ENCODE measurements around the gene ATG12. TPM values are rescaled to one million over a fixed set of nuclear protein-coding genes. Genes with fewer than 3 reads are reported as not detected.
A peak's percentile ranks its signal among the peaks of the same experiment; 100 is the strongest.
"Not testable (repeated sequence)": the region's sequence is repeated elsewhere in the genome, so short reads cannot be mapped to it uniquely, and the experiment has no call there.

The ATG12 gene
- total RNA-seq, result 46.7 and 53.9 TPM in 2 replicates
- long read RNA-seq, full-length matches to known transcripts, result 73 of 94 reads
- long read RNA-seq, partial matches to known transcripts, result 13 of 94 reads
- long read RNA-seq, other reads (novel, unspliced or antisense), result 8 of 94 reads

- no peaks in the 10 kb centered on the region for H3K9me3 Mint-ChIP-seq (ENCODE audit: low read depth)
- H3K27me3 Mint-ChIP-seq, result no peaks in the 10 kb centered on the region
- H3K4me3 Mint-ChIP-seq (ENCODE audit: low read depth), result peak within 1 kb of the TSS; percentile 99
- peak within 1 kb of the TSS; percentile 100 for H3K27ac Mint-ChIP-seq
- H3K4me1 Mint-ChIP-seq (ENCODE audit: low read depth), result peaks cover 23% of the 10 kb centered on the region
- TF ChIP-seq CTCF (IDR thresholded peaks at IDR 0.05; ENCODE audit: unreplicated experiment), result no peak
- peaks cover 3% of the 10 kb centered on the region for H3K36me3 Mint-ChIP-seq (ENCODE audit: insufficient read depth)
- peak; percentile 62 for DNase-seq (ENCODE audit: low spot score, unreplicated experiment)
These were observed at the start of gene ATG12, which contains the start of gene AP3S1 for GRCh38 chr5:115841382-115842088. ATG12 (minus strand) TSS chr5:115841565; CDS start chr5:115841552, 13 bp downstream. AP3S1 (plus strand) TSS chr5:115841935; CDS start chr5:115842038, 103 bp downstream.

GRCh38 chr5:115888027-115888426, 46.7 kb upstream of the ATG12 start:
- Mint-ChIP-seq H3K4me1 (ENCODE audit: low read depth) (no peaks in the 10 kb centered on the region), H3K36me3 (ENCODE audit: insufficient read depth) (no peaks in the 10 kb centered on the region), H3K27me3 (no peaks in the 10 kb centered on the region), H3K9me3 (ENCODE audit: low read depth) (no peaks in the 10 kb centered on the region), H3K4me3 (ENCODE audit: low read depth) (no peak overlapping the region), H3K27ac (no peak overlapping the region)
- TF ChIP-seq CTCF (IDR thresholded peaks at IDR 0.05; ENCODE audit: unreplicated experiment), result no peak
- no peak for DNase-seq (ENCODE audit: low spot score, unreplicated experiment)

- not testable (repeated sequence) for H3K27ac Mint-ChIP-seq; H3K4me3 Mint-ChIP-seq (ENCODE audit: low read depth); H3K27me3 Mint-ChIP-seq; H3K36me3 Mint-ChIP-seq (ENCODE audit: insufficient read depth); H3K4me1 Mint-ChIP-seq (ENCODE audit: low read depth); DNase-seq (ENCODE audit: low spot score, unreplicated experiment)
- H3K9me3 Mint-ChIP-seq (ENCODE audit: low read depth), result peaks cover 13% of the 10 kb centered on the region
These were observed 43.8 kb upstream of the ATG12 start for GRCh38 chr5:115885208-115885607.

- H3K4me3 Mint-ChIP-seq (ENCODE audit: low read depth), result no peak overlapping the region
- no peaks in the 10 kb centered on the region for H3K27me3 Mint-ChIP-seq
- DNase-seq (ENCODE audit: low spot score, unreplicated experiment), result no peak
- no peak overlapping the region for H3K27ac Mint-ChIP-seq
- peaks cover 13% of the 10 kb centered on the region for H3K36me3 Mint-ChIP-seq (ENCODE audit: insufficient read depth)
- TF ChIP-seq CTCF (IDR thresholded peaks at IDR 0.05; ENCODE audit: unreplicated experiment), result no peak
- H3K9me3 Mint-ChIP-seq (ENCODE audit: low read depth), result peaks cover 18% of the 10 kb centered on the region
- peaks cover 2% of the 10 kb centered on the region for H3K4me1 Mint-ChIP-seq (ENCODE audit: low read depth)
These were observed 43.3 kb upstream of the ATG12 start for GRCh38 chr5:115884704-115885103.

- not testable (repeated sequence) for H3K4me1 Mint-ChIP-seq (ENCODE audit: low read depth); DNase-seq (ENCODE audit: low spot score, unreplicated experiment); H3K27ac Mint-ChIP-seq; H3K4me3 Mint-ChIP-seq (ENCODE audit: low read depth); H3K27me3 Mint-ChIP-seq
- H3K9me3 Mint-ChIP-seq (ENCODE audit: low read depth), result peaks cover 29% of the 10 kb centered on the region
- H3K36me3 Mint-ChIP-seq (ENCODE audit: insufficient read depth), result peaks cover 26% of the 10 kb centered on the region
These were observed 41.1 kb upstream of the ATG12 start for GRCh38 chr5:115882434-115882833.

- not testable (repeated sequence) for H3K27me3 Mint-ChIP-seq; H3K27ac Mint-ChIP-seq; H3K4me1 Mint-ChIP-seq (ENCODE audit: low read depth); H3K4me3 Mint-ChIP-seq (ENCODE audit: low read depth); DNase-seq (ENCODE audit: low spot score, unreplicated experiment)
- peaks cover 29% of the 10 kb centered on the region for H3K36me3 Mint-ChIP-seq (ENCODE audit: insufficient read depth)
- peaks cover 29% of the 10 kb centered on the region for H3K9me3 Mint-ChIP-seq (ENCODE audit: low read depth)
These were observed 36.0 kb upstream of the ATG12 start for GRCh38 chr5:115877342-115877741.

GRCh38 chr5:115875447-115875846, 34.1 kb upstream of the ATG12 start:
- peaks cover 18% of the 10 kb centered on the region for H3K9me3 Mint-ChIP-seq (ENCODE audit: low read depth)
- no peak overlapping the region for H3K27ac Mint-ChIP-seq
- H3K4me1 Mint-ChIP-seq (ENCODE audit: low read depth), result no peaks in the 10 kb centered on the region
- no peak for TF ChIP-seq CTCF (IDR thresholded peaks at IDR 0.05; ENCODE audit: unreplicated experiment)
- peaks cover 29% of the 10 kb centered on the region for H3K36me3 Mint-ChIP-seq (ENCODE audit: insufficient read depth)
- DNase-seq (ENCODE audit: low spot score, unreplicated experiment), result no peak
- no peak overlapping the region for H3K4me3 Mint-ChIP-seq (ENCODE audit: low read depth)
- H3K27me3 Mint-ChIP-seq, result no peaks in the 10 kb centered on the region

Data from progenitor cell of endocrine pancreas (in vitro differentiated cells).